Hepatocyte (in vitro differentiated cells): ENCODE measurements around the gene PHF20. TPM values are rescaled to one million over a fixed set of nuclear protein-coding genes. Genes with fewer than 3 reads are reported as not detected.
"Not testable (repeated sequence)": the region's sequence is repeated elsewhere in the genome, so short reads cannot be mapped to it uniquely, and the experiment has no call there.

ENCODE experiments used
- DNase-seq: peaks from one replicate; pipeline ENCODE4 v3.0.0-alpha.2; 2016; ENCODE audit warnings: low spot score
- H2AFZ ChIP-seq: fragments of 200-600 bp; sonication (generic); 2 replicates; pipeline ENCODE4 v1.6.0; 2016; ENCODE audit warnings: antibody characterized with exemption, mild to moderate bottlenecking
- H3K27ac ChIP-seq: fragments of 200-600 bp; sonication (generic); 2 replicates; pipeline ENCODE4 v1.5.1; 2016; ENCODE audit warnings: mild to moderate bottlenecking
- H3K27me3 ChIP-seq: fragments of 200-600 bp; sonication (generic); 2 replicates; pipeline ENCODE4 v1.6.1; 2016
- H3K36me3 ChIP-seq: fragments of 200-600 bp; sonication (generic); replicated peaks from 2 replicates; pipeline ENCODE4 v1.5.1; 2016; ENCODE audit warnings: low read depth; ENCODE audit not compliant: insufficient read depth
- H3K4me1 ChIP-seq: fragments of 200-600 bp; sonication (generic); 2 replicates; pipeline ENCODE4 v1.5.1; 2016; ENCODE audit warnings: mild to moderate bottlenecking, moderate library complexity; ENCODE audit not compliant: insufficient read depth
- H3K4me2 ChIP-seq: fragments of 200-600 bp; sonication (generic); 2 replicates; pipeline ENCODE4 v1.6.0; 2016
- H3K4me3 ChIP-seq: fragments of 200-600 bp; sonication (generic); 2 replicates; pipeline ENCODE4 v1.5.1; 2016; ENCODE audit warnings: mild to moderate bottlenecking
- H3K79me2 ChIP-seq: fragments of 200-600 bp; sonication (generic); 2 replicates; pipeline ENCODE4 v1.6.0; 2017; ENCODE audit warnings: mild to moderate bottlenecking
- H3K9me2 ChIP-seq: fragments of 200-600 bp; sonication (generic); replicated peaks from 2 replicates; pipeline ENCODE4 v1.6.0; 2017; ENCODE audit warnings: mild to moderate bottlenecking; ENCODE audit not compliant: insufficient read depth
- H3K9me3 ChIP-seq: fragments of 200-600 bp; sonication (generic); 2 replicates; pipeline ENCODE4 v1.5.1; 2016; ENCODE audit warnings: low read depth, mild to moderate bottlenecking
- H4K20me1 ChIP-seq: fragments of 200-600 bp; sonication (generic); 2 replicates; pipeline ENCODE4 v1.6.0; 2016; ENCODE audit warnings: mild to moderate bottlenecking; ENCODE audit not compliant: insufficient read depth, poor library complexity, severe bottlenecking
- EZH2 ChIP-seq: fragments of 200-600 bp; sonication (generic); IDR thresholded peaks from 2 replicates; pipeline ENCODE4 v1.6.1; 2016; ENCODE audit warnings: antibody characterized with exemption, mild to moderate bottlenecking, borderline replicate concordance
- EZH2phosphoT487 ChIP-seq: fragments of 200-600 bp; sonication (generic); IDR thresholded peaks from one replicate; pipeline ENCODE4 v1.6.1; 2018; ENCODE audit warnings: antibody characterized with exemption, mild to moderate bottlenecking, low read depth, moderate library complexity; ENCODE audit not compliant: unreplicated experiment, severe bottlenecking
- WGBS: methylation state at CpG from one replicate; pipeline ENCODE4 v1.1.6; 2016; ENCODE audit warnings: low lambda C conversion rate; ENCODE audit errors: missing lambda C conversion rate; 5-methylcytosine and 5-hydroxymethylcytosine counted together
- polyA plus RNA-seq: library from polyadenylated mRNA; unstranded; fragments of >200 nt; fragmentation: Nextera tagmentation; extraction: Ambion mirVana; gene quantifications from 2 replicates; pipeline ENCODE4 v1.2.1, GENCODE V29; 2016
- total RNA-seq: library from RNA; depleted of rRNA; stranded (reverse); fragments of >200 nt; gene quantifications from 2 replicates; pipeline ENCODE4 v1.2.3, GENCODE V29; 2014
- TF ChIP-seq, protein P1 (sequence below): fragments of 200-600 bp; sonication (generic); IDR thresholded peaks from 2 replicates; pipeline ENCODE4 v1.5.1; 2016; ENCODE audit warnings: antibody characterized with exemption, mild to moderate bottlenecking; ENCODE audit not compliant: poor library complexity

The PHF20 gene
- total and polyA plus RNA-seq, 2 experiments from 2014 or later: 24.0 to 24.2 TPM

DNA sequence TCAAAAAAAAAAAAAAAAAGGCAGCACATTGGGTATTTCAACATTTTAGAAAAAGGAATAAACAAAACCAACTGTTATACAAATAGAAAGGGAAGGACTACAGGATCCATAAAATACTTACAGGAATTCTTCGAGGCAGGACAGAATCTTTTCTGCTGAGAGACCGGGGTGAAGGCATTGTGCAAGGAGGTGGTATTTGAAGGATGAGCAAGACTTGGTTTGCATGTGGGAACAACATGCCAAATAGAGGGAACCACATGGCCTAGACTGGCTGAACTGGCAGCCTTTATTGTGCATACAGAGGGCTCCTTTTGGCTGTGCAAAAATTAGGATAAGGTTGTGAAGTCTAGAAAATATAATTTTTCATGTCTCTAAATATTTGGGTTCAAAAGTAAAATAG lies 119.6 kb downstream of the PHF20 start:
- TF ChIP-seq EZH2: no peak
- TF ChIP-seq, protein P1, sequence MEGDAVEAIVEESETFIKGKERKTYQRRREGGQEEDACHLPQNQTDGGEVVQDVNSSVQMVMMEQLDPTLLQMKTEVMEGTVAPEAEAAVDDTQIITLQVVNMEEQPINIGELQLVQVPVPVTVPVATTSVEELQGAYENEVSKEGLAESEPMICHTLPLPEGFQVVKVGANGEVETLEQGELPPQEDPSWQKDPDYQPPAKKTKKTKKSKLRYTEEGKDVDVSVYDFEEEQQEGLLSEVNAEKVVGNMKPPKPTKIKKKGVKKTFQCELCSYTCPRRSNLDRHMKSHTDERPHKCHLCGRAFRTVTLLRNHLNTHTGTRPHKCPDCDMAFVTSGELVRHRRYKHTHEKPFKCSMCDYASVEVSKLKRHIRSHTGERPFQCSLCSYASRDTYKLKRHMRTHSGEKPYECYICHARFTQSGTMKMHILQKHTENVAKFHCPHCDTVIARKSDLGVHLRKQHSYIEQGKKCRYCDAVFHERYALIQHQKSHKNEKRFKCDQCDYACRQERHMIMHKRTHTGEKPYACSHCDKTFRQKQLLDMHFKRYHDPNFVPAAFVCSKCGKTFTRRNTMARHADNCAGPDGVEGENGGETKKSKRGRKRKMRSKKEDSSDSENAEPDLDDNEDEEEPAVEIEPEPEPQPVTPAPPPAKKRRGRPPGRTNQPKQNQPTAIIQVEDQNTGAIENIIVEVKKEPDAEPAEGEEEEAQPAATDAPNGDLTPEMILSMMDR: no peak
- TF ChIP-seq EZH2phosphoT487: no peak
- H3K36me3 ChIP-seq: no peaks in the 10 kb centered on the region
- H2AFZ ChIP-seq: no peak overlapping the region
- no peak for DNase-seq
- no peaks in the 10 kb centered on the region for H4K20me1 ChIP-seq
- no peak overlapping the region for H3K27ac ChIP-seq
- H3K9me3 ChIP-seq: no peaks in the 10 kb centered on the region
- no peaks in the 10 kb centered on the region for H3K27me3 ChIP-seq
- peaks cover 7% of the 10 kb centered on the region for H3K79me2 ChIP-seq
- WGBS: 48% methylated on average over 2 of the region's 2 CpGs
- H3K4me1 ChIP-seq: no peaks in the 10 kb centered on the region
- H3K9me2 ChIP-seq: no peaks in the 10 kb centered on the region
- H3K4me2 ChIP-seq: no peak overlapping the region
- H3K4me3 ChIP-seq: no peak overlapping the region

DNA sequence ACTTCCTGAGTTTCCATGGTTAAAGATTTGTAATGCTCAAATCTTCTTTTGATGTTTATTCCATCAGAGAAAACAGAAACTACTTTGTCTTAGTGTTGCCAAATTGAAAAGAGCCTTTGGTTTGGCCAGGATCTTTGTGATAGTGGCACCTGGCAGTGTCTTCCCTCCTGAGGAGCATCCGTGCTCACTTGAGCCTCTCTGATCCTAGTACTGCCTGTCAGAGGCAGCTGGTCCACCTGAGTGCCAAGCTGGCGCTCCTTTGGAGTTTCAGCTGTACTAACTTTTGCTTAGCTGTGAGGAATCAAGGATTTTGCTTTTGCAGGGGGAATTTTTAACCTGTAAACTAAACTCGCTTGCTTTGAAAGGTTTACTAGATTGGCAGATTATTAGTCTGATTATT lies 121.1 kb downstream of the PHF20 start:
- no peak for DNase-seq
- Histone ChIP-seq H3K4me2 (no peak overlapping the region), H3K9me3 (no peaks in the 10 kb centered on the region), H3K36me3 (no peaks in the 10 kb centered on the region), H4K20me1 (no peaks in the 10 kb centered on the region), H3K79me2 (peaks cover 7% of the 10 kb centered on the region), H3K4me1 (no peaks in the 10 kb centered on the region), H3K9me2 (no peaks in the 10 kb centered on the region), H3K27ac (no peak overlapping the region), H3K27me3 (no peaks in the 10 kb centered on the region), H3K4me3 (no peak overlapping the region), H2AFZ (no peak overlapping the region)
- WGBS: 80% methylated on average over 3 of the region's 3 CpGs
- TF ChIP-seq EZH2: no peak
- TF ChIP-seq, protein P1: no peak
- no peak for TF ChIP-seq EZH2phosphoT487

DNA sequence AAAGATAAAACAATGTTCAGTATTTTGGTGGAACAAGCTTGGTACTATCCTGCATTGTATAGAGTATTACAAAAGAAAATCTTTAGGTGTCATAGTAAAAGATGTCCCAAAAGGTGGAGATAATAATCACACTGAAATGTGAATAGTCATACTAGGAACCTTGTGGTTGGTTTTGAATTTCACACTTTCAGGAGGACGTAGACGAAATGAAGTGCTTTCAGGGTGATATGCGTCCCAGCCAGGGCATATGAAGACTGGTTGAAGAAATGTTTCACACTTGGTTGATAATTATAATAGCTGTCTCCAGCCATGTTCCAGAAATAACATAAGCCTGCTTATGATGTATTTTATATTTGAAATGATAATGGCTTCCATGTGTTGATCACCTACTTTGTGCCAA lies 122.1 kb downstream of the PHF20 start:
- WGBS: 97% methylated on average over 3 of the region's 3 CpGs
- Histone ChIP-seq H3K9me3 (no peaks in the 10 kb centered on the region), H3K27ac (no peak overlapping the region), H3K79me2 (peaks cover 7% of the 10 kb centered on the region), H3K9me2 (no peaks in the 10 kb centered on the region), H3K4me2 (no peak overlapping the region), H3K36me3 (no peaks in the 10 kb centered on the region), H4K20me1 (no peaks in the 10 kb centered on the region), H3K4me1 (no peaks in the 10 kb centered on the region), H3K4me3 (no peak overlapping the region), H3K27me3 (no peaks in the 10 kb centered on the region), H2AFZ (no peak overlapping the region)
- DNase-seq: no peak
- TF ChIP-seq, protein P1: no peak
- no peak for TF ChIP-seq EZH2phosphoT487
- TF ChIP-seq EZH2: no peak

DNA sequence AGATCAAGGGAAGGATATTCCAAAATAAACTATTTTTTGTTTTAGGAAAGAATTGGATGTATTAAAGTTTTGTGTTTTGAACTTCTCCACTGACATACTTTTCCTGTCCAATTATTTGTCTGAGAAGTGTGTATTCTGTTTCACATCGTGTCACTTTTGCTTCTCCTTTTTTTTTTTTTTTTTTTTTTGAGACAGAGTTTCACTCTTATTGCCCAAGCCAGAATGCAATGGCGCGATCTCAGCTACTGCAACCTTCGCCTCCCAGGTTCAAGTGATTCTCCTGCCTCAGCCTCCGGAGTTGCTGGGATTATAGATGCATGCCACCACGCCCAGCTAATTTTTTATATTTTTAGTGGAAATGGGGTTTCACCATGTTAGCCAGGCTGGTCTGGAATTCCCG lies 123.7 kb downstream of the PHF20 start:
- not testable (repeated sequence) for DNase-seq, H3K4me2 ChIP-seq, H3K9me3 ChIP-seq, H3K4me3 ChIP-seq, H3K27ac ChIP-seq, H4K20me1 ChIP-seq, H3K36me3 ChIP-seq, H3K79me2 ChIP-seq, H3K9me2 ChIP-seq, H3K27me3 ChIP-seq, H2AFZ ChIP-seq, H3K4me1 ChIP-seq
- WGBS: 93% methylated on average over 7 of the region's 7 CpGs
